ENCODE measurements around the gene PAQR9.

DNA sequence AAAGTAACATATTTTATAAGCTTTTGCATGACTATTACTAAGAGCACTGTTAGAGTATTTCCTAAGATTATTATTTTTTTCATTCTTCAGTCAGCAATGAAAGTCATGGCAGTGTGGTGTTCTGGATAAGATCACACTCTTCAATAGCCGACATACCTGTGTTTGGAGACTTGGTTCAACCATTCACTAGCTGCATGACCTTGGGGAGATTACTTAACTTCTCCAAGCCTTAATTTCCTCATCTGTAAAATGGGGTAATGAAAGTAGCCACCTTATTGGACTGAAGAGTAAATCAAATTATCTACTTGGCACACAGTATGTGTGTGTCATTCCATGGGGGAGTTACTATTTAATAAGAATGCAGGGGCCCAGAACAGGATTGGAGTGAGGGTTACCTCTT is 50.0 kb downstream of the PAQR9 start:
- TF ChIP-seq, protein P1, sequence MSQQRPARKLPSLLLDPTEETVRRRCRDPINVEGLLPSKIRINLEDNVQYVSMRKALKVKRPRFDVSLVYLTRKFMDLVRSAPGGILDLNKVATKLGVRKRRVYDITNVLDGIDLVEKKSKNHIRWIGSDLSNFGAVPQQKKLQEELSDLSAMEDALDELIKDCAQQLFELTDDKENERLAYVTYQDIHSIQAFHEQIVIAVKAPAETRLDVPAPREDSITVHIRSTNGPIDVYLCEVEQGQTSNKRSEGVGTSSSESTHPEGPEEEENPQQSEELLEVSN (IDR thresholded peaks at IDR 0.05; ENCODE audit: borderline replicate concordance, low read depth): no peak
- TF ChIP-seq, protein P2, sequence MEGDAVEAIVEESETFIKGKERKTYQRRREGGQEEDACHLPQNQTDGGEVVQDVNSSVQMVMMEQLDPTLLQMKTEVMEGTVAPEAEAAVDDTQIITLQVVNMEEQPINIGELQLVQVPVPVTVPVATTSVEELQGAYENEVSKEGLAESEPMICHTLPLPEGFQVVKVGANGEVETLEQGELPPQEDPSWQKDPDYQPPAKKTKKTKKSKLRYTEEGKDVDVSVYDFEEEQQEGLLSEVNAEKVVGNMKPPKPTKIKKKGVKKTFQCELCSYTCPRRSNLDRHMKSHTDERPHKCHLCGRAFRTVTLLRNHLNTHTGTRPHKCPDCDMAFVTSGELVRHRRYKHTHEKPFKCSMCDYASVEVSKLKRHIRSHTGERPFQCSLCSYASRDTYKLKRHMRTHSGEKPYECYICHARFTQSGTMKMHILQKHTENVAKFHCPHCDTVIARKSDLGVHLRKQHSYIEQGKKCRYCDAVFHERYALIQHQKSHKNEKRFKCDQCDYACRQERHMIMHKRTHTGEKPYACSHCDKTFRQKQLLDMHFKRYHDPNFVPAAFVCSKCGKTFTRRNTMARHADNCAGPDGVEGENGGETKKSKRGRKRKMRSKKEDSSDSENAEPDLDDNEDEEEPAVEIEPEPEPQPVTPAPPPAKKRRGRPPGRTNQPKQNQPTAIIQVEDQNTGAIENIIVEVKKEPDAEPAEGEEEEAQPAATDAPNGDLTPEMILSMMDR (IDR thresholded peaks at IDR 0.05): no peak
- no peak for TF ChIP-seq POLR2A (IDR thresholded peaks at IDR 0.05; ENCODE audit: low read length)
- TF ChIP-seq CEBPB (IDR thresholded peaks at IDR 0.05): no peak
- TF ChIP-seq RFX5 (IDR thresholded peaks at IDR 0.05): no peak
- no peak for TF ChIP-seq MAFK (IDR thresholded peaks at IDR 0.05; ENCODE audit: partially characterized antibody)
- no peak for TF ChIP-seq JUN (IDR thresholded peaks at IDR 0.05)
